Measurements from ENCODE around the gene RPL14. TPM values are rescaled to one million over a fixed set of nuclear protein-coding genes. Genes with fewer than 3 reads are reported as not detected.

The RPL14 gene
- total RNA-seq (1,000 to 10,000 TPM; 1,295 to 1,533 TPM), polyA plus RNA-seq (ENCODE audit: insufficient read length in 6 of 6) (1,000 to 10,000 TPM; 1,728 to 1,922 (median 1,814) TPM)
- long read RNA-seq, donor 1, full-length matches to known transcripts = 1,128 of 1,276 reads
- long read RNA-seq, donor 1, partial matches to known transcripts = 104 of 1,276 reads
- long read RNA-seq, donor 1, other reads (novel, unspliced or antisense) = 44 of 1,276 reads
- long read RNA-seq, donor 2, full-length matches to known transcripts = 808 of 1,087 reads
- long read RNA-seq, donor 2, partial matches to known transcripts = 272 of 1,087 reads
- long read RNA-seq, donor 2, other reads (novel, unspliced or antisense) = 7 of 1,087 reads
- long read RNA-seq, donor 3, full-length matches to known transcripts = 940 of 1,119 reads
- long read RNA-seq, donor 3, partial matches to known transcripts = 141 of 1,119 reads
- long read RNA-seq, donor 3, other reads (novel, unspliced or antisense) = 38 of 1,119 reads
- long read RNA-seq, donor 4, full-length matches to known transcripts = 895 of 946 reads
- long read RNA-seq, donor 4, partial matches to known transcripts = 49 of 946 reads
- long read RNA-seq, donor 4, other reads (novel, unspliced or antisense) = 2 of 946 reads
- long read RNA-seq, donor 5, full-length matches to known transcripts = 696 of 916 reads
- long read RNA-seq, donor 5, partial matches to known transcripts = 201 of 916 reads
- long read RNA-seq, donor 5, other reads (novel, unspliced or antisense) = 19 of 916 reads
- long read RNA-seq, donor 6, full-length matches to known transcripts = 641 of 775 reads
- long read RNA-seq, donor 6, partial matches to known transcripts = 134 of 775 reads
- long read RNA-seq, donor 6, other reads (novel, unspliced or antisense) = 0 of 775 reads
- long read RNA-seq, donor 7, full-length matches to known transcripts = 479 of 673 reads
- long read RNA-seq, donor 7, partial matches to known transcripts = 182 of 673 reads
- long read RNA-seq, donor 7, other reads (novel, unspliced or antisense) = 12 of 673 reads
- long read RNA-seq, donor 8, full-length matches to known transcripts = 511 of 877 reads
- long read RNA-seq, donor 8, partial matches to known transcripts = 354 of 877 reads
- long read RNA-seq, donor 8, other reads (novel, unspliced or antisense) = 12 of 877 reads
- long read RNA-seq, donor 9, full-length matches to known transcripts = 12 of 19 reads
- long read RNA-seq, donor 9, partial matches to known transcripts = 7 of 19 reads
- long read RNA-seq, donor 9, other reads (novel, unspliced or antisense) = 0 of 19 reads
- long read RNA-seq, donor 10, full-length matches to known transcripts = 1,285 of 1,306 reads
- long read RNA-seq, donor 10, partial matches to known transcripts = 15 of 1,306 reads
- long read RNA-seq, donor 10, other reads (novel, unspliced or antisense) = 6 of 1,306 reads
- long read RNA-seq, donor 11, full-length matches to known transcripts = 505 of 620 reads
- long read RNA-seq, donor 11, partial matches to known transcripts = 92 of 620 reads
- long read RNA-seq, donor 11, other reads (novel, unspliced or antisense) = 23 of 620 reads
- long read RNA-seq, donor 12, full-length matches to known transcripts = 586 of 637 reads
- long read RNA-seq, donor 12, partial matches to known transcripts = 51 of 637 reads
- long read RNA-seq, donor 12, other reads (novel, unspliced or antisense) = 0 of 637 reads

GRCh38 chr3:40456940-40457823, at the start of gene RPL14:
TSS of gene RPL14 (plus strand) at chr3:40457339. CDS start at chr3:40457472, 133 bp downstream.
- H3K4me3 ChIP-seq = peak within 1 kb of the TSS; percentile 93 to 95
- intact Hi-C loops (cut with DNase I) = no loop called here
- no peak for TF ChIP-seq CTCF (IDR thresholded peaks at IDR 0.05)
- ATAC-seq = peak; percentile 86
- no peaks in the 10 kb centered on the region for H3K27me3 ChIP-seq
- peaks cover 0 to 40% of the 10 kb centered on the region in 2 donors for H3K36me3 ChIP-seq
- peak within 1 kb of the TSS; percentile 82 to 87 for H3K27ac ChIP-seq
- H3K4me1 ChIP-seq = peaks cover 16 to 55% of the 10 kb centered on the region in 2 donors
- no peaks in the 10 kb centered on the region for H3K9me3 ChIP-seq
- peak; percentile 92 to 99 (median 96) for DNase-seq

GRCh38 chr3:40407611-40408010, 49.5 kb upstream of the RPL14 start:
- no peak overlapping the region for H3K27ac ChIP-seq
- no peak for TF ChIP-seq CTCF (IDR thresholded peaks at IDR 0.05)
- intact Hi-C loops (cut with DNase I) = no loop called here

GRCh38 chr3:40414270-40414669, 42.9 kb upstream of the RPL14 start:
- Histone ChIP-seq H3K4me1 (no peaks in the 10 kb centered on the region), H3K27ac (no peak overlapping the region), H3K4me3 (no peak overlapping the region), H3K36me3 (no peaks in the 10 kb centered on the region), H3K9me3 (no peaks in the 10 kb centered on the region), H3K27me3 (no peaks in the 10 kb centered on the region)
- intact Hi-C loops (cut with DNase I) = no loop called here
- TF ChIP-seq CTCF (IDR thresholded peaks at IDR 0.05) = no peak
- ATAC-seq = peak; percentile 15
- no peak for DNase-seq

More at GRCh38 chr3:40407611-40408010, 49.5 kb upstream of the RPL14 start:
- Histone ChIP-seq H3K4me1 (no peaks in the 10 kb centered on the region), H3K27me3 (no peaks in the 10 kb centered on the region), H3K4me3 (no peak overlapping the region), H3K36me3 (no peaks in the 10 kb centered on the region), H3K9me3 (no peaks in the 10 kb centered on the region)
- DNase-seq (no peak), ATAC-seq (no peak)

All from left lung (tissue), 14 donors.